ENCODE results near the gene PHF11. TPM values are rescaled to one million over a fixed set of nuclear protein-coding genes. Genes with fewer than 3 reads are reported as not detected.
"Not testable (repeated sequence)": the region's sequence is repeated elsewhere in the genome, so short reads cannot be mapped to it uniquely, and the experiment has no call there.

The PHF11 gene
- total RNA-seq, 1 donor from 2014 or later, result 148 TPM

- no peak for TF ChIP-seq CTCF (IDR thresholded peaks at IDR 0.05)
- Mint-ChIP-seq H3K9me3 (no peaks in the 10 kb centered on the region), H3K36me3 (ENCODE audit: low read depth) (peaks cover 70% of the 10 kb centered on the region), H3K4me1 (no peaks in the 10 kb centered on the region), H3K27me3 (no peaks in the 10 kb centered on the region), H3K4me3 (no peak overlapping the region), H3K27ac (no peak overlapping the region)
- CTCF ChIA-PET, result no interaction called here
- DNase-seq (no peak), ATAC-seq (ENCODE audit: low read depth) (no peak)
- intact Hi-C loops (cut with micrococcal nuclease), result loop anchor here (2.0 kb wide), 1 partner anchor 15 kb away; no protein-coding TSS in a partner anchor
- POLR2A ChIA-PET, result no interaction called here
Measured at GRCh38 chr13:49472186-49472585, 23.6 kb upstream of the PHF11 start.

- H3K4me1 Mint-ChIP-seq, result no peaks in the 10 kb centered on the region
- H3K36me3 Mint-ChIP-seq (ENCODE audit: low read depth), result peaks cover 73% of the 10 kb centered on the region
- no peak overlapping the region for H3K27ac Mint-ChIP-seq
- ChIA-PET POLR2A (no interaction called here), CTCF (no interaction called here)
- no peaks in the 10 kb centered on the region for H3K27me3 Mint-ChIP-seq
- intact Hi-C loops (cut with micrococcal nuclease), result no loop called here
- TF ChIP-seq CTCF (IDR thresholded peaks at IDR 0.05), result no peak
- DNase-seq (no peak), ATAC-seq (ENCODE audit: low read depth) (no peak)
- H3K9me3 Mint-ChIP-seq, result no peaks in the 10 kb centered on the region
- H3K4me3 Mint-ChIP-seq, result no peak overlapping the region
Measured at GRCh38 chr13:49476529-49476928, 19.2 kb upstream of the PHF11 start.

GRCh38 chr13:49481788-49482187 lies 14.0 kb upstream of the PHF11 start:
- intact Hi-C loops (cut with micrococcal nuclease), result no loop called here
- Mint-ChIP-seq H3K4me3 (no peak overlapping the region), H3K27me3 (no peaks in the 10 kb centered on the region), H3K4me1 (no peaks in the 10 kb centered on the region), H3K9me3 (no peaks in the 10 kb centered on the region), H3K27ac (no peak overlapping the region), H3K36me3 (ENCODE audit: low read depth) (peaks cover 83% of the 10 kb centered on the region)
- ATAC-seq (ENCODE audit: low read depth) (no peak), DNase-seq (no peak)
- no peak for TF ChIP-seq CTCF (IDR thresholded peaks at IDR 0.05)
- ChIA-PET POLR2A (no interaction called here), CTCF (interaction anchor here (0.6 kb wide), 1 partner anchor 972 kb away, joined by 3 read pairs; no protein-coding TSS in a partner anchor)

GRCh38 chr13:49488563-49488962 lies 7.2 kb upstream of the PHF11 start:
- Mint-ChIP-seq H3K4me3 (no peak overlapping the region), H3K36me3 (ENCODE audit: low read depth) (peaks cover 60% of the 10 kb centered on the region), H3K9me3 (no peaks in the 10 kb centered on the region), H3K27ac (no peak overlapping the region), H3K27me3 (no peaks in the 10 kb centered on the region), H3K4me1 (no peaks in the 10 kb centered on the region)
- ChIA-PET POLR2A (no interaction called here), CTCF (no interaction called here)
- ATAC-seq (ENCODE audit: low read depth) (no peak), DNase-seq (no peak)
- no peak for TF ChIP-seq CTCF (IDR thresholded peaks at IDR 0.05)
- intact Hi-C loops (cut with micrococcal nuclease), result no loop called here

GRCh38 chr13:49494645-49495044 lies 1.1 kb upstream of the PHF11 start:
- H3K9me3 Mint-ChIP-seq, result no peaks in the 10 kb centered on the region
- H3K36me3 Mint-ChIP-seq (ENCODE audit: low read depth), result peaks cover 45% of the 10 kb centered on the region
- intact Hi-C loops (cut with micrococcal nuclease), result loop anchor here (1.0 to 2.0 kb wide), 4 partner anchors 36 to 194 kb away; partner anchors contain the start of genes CAB39L, RCBTB1 and SETDB2
- no peak for TF ChIP-seq CTCF (IDR thresholded peaks at IDR 0.05)
- no peak for DNase-seq
- ATAC-seq (ENCODE audit: low read depth), result no peak
- peak overlapping the region; percentile 100 for H3K27ac Mint-ChIP-seq
- peak overlapping the region; percentile 98 for H3K4me3 Mint-ChIP-seq
- peaks cover 37% of the 10 kb centered on the region for H3K4me1 Mint-ChIP-seq
- ChIA-PET POLR2A (interaction anchor here (0.7 to 2.9 kb wide), 4 partner anchors 12 to 50 kb away, joined by 5 to 85 read pairs (median 20); partner anchors contain the start of genes CAB39L and SETDB2), CTCF (no interaction called here)
- H3K27me3 Mint-ChIP-seq, result no peaks in the 10 kb centered on the region

GRCh38 chr13:49496837-49497236 lies 1.1 kb downstream of the PHF11 start:
- not testable (repeated sequence) for H3K27me3 Mint-ChIP-seq; H3K9me3 Mint-ChIP-seq; ATAC-seq (ENCODE audit: low read depth); DNase-seq
- Mint-ChIP-seq H3K36me3 (ENCODE audit: low read depth) (peaks cover 53% of the 10 kb centered on the region), H3K4me1 (peaks cover 44% of the 10 kb centered on the region), H3K27ac (peak overlapping the region; percentile 97), H3K4me3 (peak overlapping the region; percentile 88)
- CTCF ChIA-PET, result interaction anchor here (0.9 kb wide), 1 partner anchor 27 kb away, joined by 3 read pairs; no protein-coding TSS in a partner anchor
- POLR2A ChIA-PET, result interaction anchor here (0.9 to 2.9 kb wide), 15 partner anchors 9 to 521 kb away, joined by 3 to 85 read pairs (median 6); partner anchors contain the start of genes ARL11, CAB39L, FNDC3A and RCBTB1
- intact Hi-C loops (cut with micrococcal nuclease), result loop anchor here (1.0 to 2.0 kb wide), 4 partner anchors 14 to 440 kb away; partner anchors contain the start of genes KPNA3 and SPRYD7
